ENCODE measurements around the gene ANKRD40. TPM values are rescaled to one million over a fixed set of nuclear protein-coding genes. Genes with fewer than 3 reads are reported as not detected.

The ANKRD40 gene
- total and polyA plus RNA-seq, 2 donors from 2014 or later = 15.8 to 37.6 TPM

DNA sequence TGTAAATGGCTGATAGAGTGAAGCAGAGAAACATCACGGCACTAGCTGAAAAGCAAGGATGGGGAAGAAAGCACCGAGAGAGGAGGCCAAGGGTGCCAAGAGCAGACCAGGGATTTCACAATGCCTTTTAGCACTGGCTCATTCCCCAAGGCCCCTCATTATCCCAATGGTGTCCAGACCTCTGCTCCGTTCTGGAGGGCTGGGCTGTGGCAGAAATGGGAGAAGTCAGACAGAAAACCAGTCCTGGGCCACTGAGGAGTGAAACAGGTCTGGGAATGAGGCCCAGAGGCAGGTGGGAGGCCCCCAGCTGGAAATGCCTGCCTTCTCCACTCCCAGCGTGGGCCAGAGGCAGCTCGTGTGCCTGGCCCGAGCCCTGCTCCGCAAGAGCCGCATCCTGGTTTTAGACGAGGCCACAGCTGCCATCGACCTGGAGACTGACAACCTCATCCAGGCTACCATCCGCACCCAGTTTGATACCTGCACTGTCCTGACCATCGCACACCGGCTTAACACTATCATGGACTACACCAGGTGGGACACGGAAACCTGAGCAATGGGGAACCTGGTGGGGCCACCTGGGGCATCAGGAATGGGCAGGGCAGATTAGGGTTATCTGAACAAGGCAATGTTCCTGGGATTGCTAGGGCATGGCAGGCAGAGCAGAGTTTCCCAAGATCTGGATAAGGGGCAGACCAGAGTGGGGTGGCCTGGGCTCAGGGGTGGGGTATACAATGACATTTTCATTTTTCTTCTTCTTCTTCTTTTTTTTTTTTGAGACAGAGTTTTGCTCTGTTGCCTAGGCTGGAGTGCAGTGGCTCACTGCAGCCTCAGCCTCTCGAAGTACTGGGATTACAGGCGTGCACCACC lies 20.3 kb downstream of the ANKRD40 start:
- DNase-seq = peak in 3 of 5 donors; percentile 31 to 66 (median 39)
- TF ChIP-seq CTCF (IDR thresholded peaks at IDR 0.05; ENCODE audit: borderline replicate concordance, extremely low read depth, insufficient read depth) = no peak
- Histone ChIP-seq H3K4me1 (ENCODE audit: control insufficient read depth in 2 of 3, insufficient read depth in 2 of 3, low read depth in 1 of 3, low read length in 3 of 3) (peaks cover 3 to 33% (median 32%) of the 10 kb centered on the region in 3 donors), H3K9me3 (ENCODE audit: control insufficient read depth in 2 of 3, insufficient read depth in 1 of 3, low read length in 3 of 3) (no peaks in the 10 kb centered on the region), H3K27me3 (ENCODE audit: control insufficient read depth, insufficient read depth, low read length) (no peaks in the 10 kb centered on the region), H3K4me3 (ENCODE audit: low read length in 3 of 3) (no peak overlapping the region), H3K9ac (ENCODE audit: low read length in 3 of 3) (no peak overlapping the region), H3K36me3 (ENCODE audit: control insufficient read depth in 2 of 3, insufficient read depth in 3 of 3, low read length in 3 of 3) (no peaks in the 10 kb centered on the region), H3K27ac (ENCODE audit: low read depth in 2 of 2, low read length in 2 of 2) (peak overlapping the region in 1 of 2 donors; percentile 63)
- intact Hi-C loops (cut with DNase I) = loop anchor here (10.0 kb wide), 1 partner anchor 53 kb away; the partner anchor contains the start of gene ABCC3
- no peak for FAIRE-seq

DNA sequence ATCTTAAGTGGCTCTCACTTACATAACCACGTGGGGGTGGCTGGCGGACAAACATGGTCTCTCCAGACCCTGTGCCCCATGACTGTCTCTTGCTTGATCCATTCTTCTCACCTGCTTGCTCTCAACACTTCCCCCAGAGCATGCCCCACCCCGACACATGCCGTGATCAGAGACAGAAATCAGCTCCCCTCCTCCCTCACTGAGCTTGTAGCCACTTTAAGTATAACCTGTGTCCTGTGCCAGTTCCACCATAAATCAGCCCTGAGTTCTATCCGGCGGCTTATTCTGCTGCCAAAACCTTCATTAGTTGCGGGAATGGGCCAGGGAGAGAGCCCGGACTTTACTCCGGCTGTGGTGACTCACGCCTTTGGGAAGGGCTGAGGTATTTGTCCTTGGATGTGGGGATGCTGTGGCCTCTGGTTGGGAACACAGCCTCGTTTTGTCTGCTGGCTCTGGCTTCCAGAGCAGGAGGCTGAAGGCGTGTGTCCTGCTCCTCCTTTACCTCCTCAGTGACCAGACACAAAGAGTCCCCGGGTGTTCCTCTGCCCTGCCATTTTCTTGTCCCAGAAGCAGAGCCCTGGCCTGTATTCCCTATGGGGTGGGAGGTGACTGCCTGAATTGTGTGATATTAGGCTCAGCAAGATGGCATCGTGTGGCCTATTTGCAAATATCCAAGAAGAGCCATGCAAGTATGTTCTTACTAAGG lies 21.1 kb downstream of the ANKRD40 start:
- peak overlapping the region; percentile 63 to 78 for H3K27ac ChIP-seq (ENCODE audit: low read depth in 2 of 2, low read length in 2 of 2)
- H3K4me1 ChIP-seq (ENCODE audit: control insufficient read depth in 2 of 3, insufficient read depth in 2 of 3, low read depth in 1 of 3, low read length in 3 of 3) = peaks cover 3 to 28% (median 24%) of the 10 kb centered on the region in 3 donors
- FAIRE-seq (no peak), DNase-seq (peak in 3 of 5 donors; percentile 44 to 85 (median 45))
- no peak overlapping the region for H3K4me3 ChIP-seq (ENCODE audit: low read length in 3 of 3)
- no peaks in the 10 kb centered on the region for H3K9me3 ChIP-seq (ENCODE audit: control insufficient read depth in 2 of 3, insufficient read depth in 1 of 3, low read length in 3 of 3)
- peak overlapping the region in 1 of 3 donors; percentile 55 for H3K9ac ChIP-seq (ENCODE audit: low read length in 3 of 3)
- intact Hi-C loops (cut with DNase I) = loop anchor here (10.0 kb wide), 1 partner anchor 52 kb away; the partner anchor contains the start of gene ABCC3
- no peak for TF ChIP-seq CTCF (IDR thresholded peaks at IDR 0.05; ENCODE audit: borderline replicate concordance, extremely low read depth, insufficient read depth)
- no peaks in the 10 kb centered on the region for H3K36me3 ChIP-seq (ENCODE audit: control insufficient read depth in 2 of 3, insufficient read depth in 3 of 3, low read length in 3 of 3)
- H3K27me3 ChIP-seq (ENCODE audit: control insufficient read depth, insufficient read depth, low read length) = no peaks in the 10 kb centered on the region

- intact Hi-C loops (cut with DNase I) = loop anchor here (10.0 kb wide), 1 partner anchor 51 kb away; the partner anchor contains the start of gene ABCC3
- TF ChIP-seq CTCF (IDR thresholded peaks at IDR 0.05; ENCODE audit: borderline replicate concordance, extremely low read depth, insufficient read depth) = no peak
- Histone ChIP-seq H3K27me3 (ENCODE audit: control insufficient read depth, insufficient read depth, low read length) (no peaks in the 10 kb centered on the region), H3K27ac (ENCODE audit: low read depth in 2 of 2, low read length in 2 of 2) (peak overlapping the region; percentile 57 to 78), H3K4me1 (ENCODE audit: control insufficient read depth in 2 of 3, insufficient read depth in 2 of 3, low read depth in 1 of 3, low read length in 3 of 3) (peaks cover 3 to 26% (median 17%) of the 10 kb centered on the region in 3 donors), H3K9me3 (ENCODE audit: control insufficient read depth in 2 of 3, insufficient read depth in 1 of 3, low read length in 3 of 3) (no peaks in the 10 kb centered on the region), H3K9ac (ENCODE audit: low read length in 3 of 3) (peak overlapping the region in 1 of 3 donors; percentile 55), H3K4me3 (ENCODE audit: low read length in 3 of 3) (no peak overlapping the region), H3K36me3 (ENCODE audit: control insufficient read depth in 2 of 3, insufficient read depth in 3 of 3, low read length in 3 of 3) (no peaks in the 10 kb centered on the region)
- DNase-seq (peak in 1 of 5 donors; percentile 42), FAIRE-seq (no peak)
These were observed 21.8 kb downstream of the ANKRD40 start for GRCh38 chr17:50685691-50686493.

All from kidney (tissue), 14 donors.